Esophagus squamous epithelium (tissue), 4 donors: ENCODE measurements around the gene SCG3.

Experiments used
- CTCF ChIP-seq, 6 experiments: fragments of 450-650 bp in 4 of 6; fragments of 200-600 bp in 2 of 6; sonication (generic) in 2 of 6; IDR thresholded peaks; one replicate each; pipeline ENCODE4 v1.5.1; 2016 to 2019; ENCODE audit warnings: antibody characterized with exemption in 6 of 6, mild to moderate bottlenecking in 4 of 6, moderate library complexity in 4 of 6
- POLR2A ChIP-seq, 4 donors: fragments of 450-650 bp; IDR thresholded peaks; one replicate each; pipeline ENCODE4 v1.6.1; 2017; ENCODE audit warnings: antibody characterized with exemption in 4 of 4, mild to moderate bottlenecking in 4 of 4, moderate library complexity in 3 of 4

- TF ChIP-seq CTCF (IDR thresholded peaks at IDR 0.05) (no peak), POLR2A (IDR thresholded peaks at IDR 0.05) (no peak)
Observed at GRCh38 chr15:51696566-51696965, 15.3 kb downstream of the SCG3 start.
